ENCODE results near the gene COQ10A. TPM values are rescaled to one million over a fixed set of nuclear protein-coding genes. Genes with fewer than 3 reads are reported as not detected.

The COQ10A gene
- total RNA-seq, 1 experiment from 2014 or later = 18.4 TPM

DNA sequence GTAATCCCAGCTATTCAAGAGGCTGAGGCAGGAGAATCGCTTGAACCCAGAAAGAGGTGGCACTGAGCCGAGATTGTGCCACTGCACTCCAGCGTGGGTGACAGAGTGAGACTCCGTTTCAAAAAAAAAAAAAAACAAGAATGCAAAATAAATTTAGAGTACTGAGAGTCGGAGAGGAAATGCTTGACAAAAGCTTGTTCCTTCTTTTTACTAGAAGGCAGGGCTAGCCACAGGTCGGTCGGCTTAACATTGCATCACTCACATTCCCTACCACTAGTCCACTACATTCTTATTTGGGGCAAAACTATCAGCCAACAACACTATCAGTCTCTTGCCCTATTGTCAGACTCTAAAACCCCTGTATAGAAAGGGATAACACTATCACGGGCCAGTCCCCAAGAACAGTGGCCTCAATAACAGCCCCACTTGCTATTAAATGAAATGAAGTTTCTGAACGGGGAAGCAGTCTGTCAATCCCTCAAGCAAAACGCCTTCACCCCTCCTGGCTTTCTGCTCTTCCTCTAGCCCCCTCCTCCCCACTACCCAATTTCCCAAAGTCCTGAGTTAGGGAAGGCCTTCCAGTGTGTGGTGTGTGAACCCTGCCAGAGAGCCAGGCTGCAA is 46.0 kb upstream of the COQ10A start:
- Histone ChIP-seq H3K9me3 (no peaks in the 10 kb centered on the region), H3K4me3 (ENCODE audit: low read depth, low read length) (peak overlapping the region; percentile 66), H3K27me3 (replicated peaks; ENCODE audit: control insufficient read depth, insufficient read depth, low read length) (no peaks in the 10 kb centered on the region), H3K36me3 (ENCODE audit: control insufficient read depth, insufficient read depth, low read length) (no peaks in the 10 kb centered on the region), H3K4me1 (peaks cover 4% of the 10 kb centered on the region)
- Mint-ChIP-seq H3K27me3 (ENCODE audit: insufficient read depth, unreplicated experiment) (no peaks in the 10 kb centered on the region), H3K4me1 (ENCODE audit: low read depth, unreplicated experiment) (peaks cover 7% of the 10 kb centered on the region), H3K36me3 (ENCODE audit: insufficient read depth, unreplicated experiment) (peaks cover 46% of the 10 kb centered on the region), H3K27ac (ENCODE audit: unreplicated experiment) (peak overlapping the region; percentile 98), H3K4me3 (ENCODE audit: unreplicated experiment) (peak overlapping the region; percentile 99), H3K9me3 (ENCODE audit: unreplicated experiment) (peaks cover 9% of the 10 kb centered on the region)
- no peak for DNase-seq
- ChIA-PET CTCF (interaction anchor here (0.7 to 4.2 kb wide), 8 partner anchors 10 to 83 kb away, joined by 3 to 61 read pairs (median 16); partner anchors contain the start of genes ANKRD52 and SMARCC2), POLR2A (interaction anchor here (0.7 to 2.8 kb wide), 5 partner anchors 10 to 62 kb away, joined by 4 to 19 read pairs (median 7); partner anchors contain the start of genes ANKRD52 and MYL6)
- intact Hi-C loops (cut with micrococcal nuclease; ENCODE audit: unreplicated experiment) = loop anchor here (5.0 kb wide), 1 partner anchor 37 kb away; the partner anchor contains the start of gene ANKRD52
- BruUV-seq (replicated peaks) = no TSS peak
- TF ChIP-seq, protein P1, sequence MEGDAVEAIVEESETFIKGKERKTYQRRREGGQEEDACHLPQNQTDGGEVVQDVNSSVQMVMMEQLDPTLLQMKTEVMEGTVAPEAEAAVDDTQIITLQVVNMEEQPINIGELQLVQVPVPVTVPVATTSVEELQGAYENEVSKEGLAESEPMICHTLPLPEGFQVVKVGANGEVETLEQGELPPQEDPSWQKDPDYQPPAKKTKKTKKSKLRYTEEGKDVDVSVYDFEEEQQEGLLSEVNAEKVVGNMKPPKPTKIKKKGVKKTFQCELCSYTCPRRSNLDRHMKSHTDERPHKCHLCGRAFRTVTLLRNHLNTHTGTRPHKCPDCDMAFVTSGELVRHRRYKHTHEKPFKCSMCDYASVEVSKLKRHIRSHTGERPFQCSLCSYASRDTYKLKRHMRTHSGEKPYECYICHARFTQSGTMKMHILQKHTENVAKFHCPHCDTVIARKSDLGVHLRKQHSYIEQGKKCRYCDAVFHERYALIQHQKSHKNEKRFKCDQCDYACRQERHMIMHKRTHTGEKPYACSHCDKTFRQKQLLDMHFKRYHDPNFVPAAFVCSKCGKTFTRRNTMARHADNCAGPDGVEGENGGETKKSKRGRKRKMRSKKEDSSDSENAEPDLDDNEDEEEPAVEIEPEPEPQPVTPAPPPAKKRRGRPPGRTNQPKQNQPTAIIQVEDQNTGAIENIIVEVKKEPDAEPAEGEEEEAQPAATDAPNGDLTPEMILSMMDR (IDR thresholded peaks at IDR 0.05; ENCODE audit: insufficient read depth in 1 of 2, low read depth in 1 of 2, low read length in 1 of 2, severe bottlenecking in 1 of 2, unreplicated experiment in 1 of 2) = no peak

DNA sequence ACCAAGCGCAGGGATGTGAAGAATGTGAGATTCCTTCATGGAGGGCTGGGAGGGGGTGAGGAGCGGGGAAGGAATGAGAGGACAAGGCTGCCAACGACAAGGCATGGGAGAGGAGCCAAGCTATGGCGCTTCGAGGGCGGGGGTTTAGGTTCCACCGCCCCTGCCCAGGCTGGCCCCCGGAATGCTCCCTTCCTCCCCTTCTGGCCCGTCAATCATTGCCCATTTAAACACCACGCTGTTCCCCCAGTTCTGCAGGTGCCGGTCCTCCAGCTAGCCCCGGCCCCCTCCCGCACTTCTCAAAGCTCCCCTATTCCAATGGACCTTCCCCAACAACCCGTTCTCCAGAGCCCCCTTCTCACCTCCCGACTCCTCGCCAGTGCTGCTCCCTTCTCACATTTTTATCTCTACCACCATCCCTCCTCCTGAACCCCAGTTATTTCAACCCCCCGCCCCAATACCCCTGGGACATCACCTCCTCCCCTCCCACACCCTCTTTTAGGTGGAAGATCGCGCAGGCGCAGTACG is 45.4 kb upstream of the COQ10A start:
- TSS peak; percentile 77 for BruUV-seq (replicated peaks)

More for the DNA sequence above, 45.4 kb upstream of the COQ10A start:
- Mint-ChIP-seq H3K27me3 (ENCODE audit: insufficient read depth, unreplicated experiment) (no peaks in the 10 kb centered on the region), H3K4me1 (ENCODE audit: low read depth, unreplicated experiment) (peaks cover 7% of the 10 kb centered on the region), H3K4me3 (ENCODE audit: unreplicated experiment) (peak overlapping the region; percentile 99), H3K9me3 (ENCODE audit: unreplicated experiment) (peaks cover 7% of the 10 kb centered on the region), H3K36me3 (ENCODE audit: insufficient read depth, unreplicated experiment) (peaks cover 45% of the 10 kb centered on the region), H3K27ac (ENCODE audit: unreplicated experiment) (peak overlapping the region; percentile 98)
- peaks cover 4% of the 10 kb centered on the region for H3K4me1 ChIP-seq
- no peaks in the 10 kb centered on the region for H3K36me3 ChIP-seq (ENCODE audit: control insufficient read depth, insufficient read depth, low read length)
- DNase-seq = peak; percentile 60 to 65
- CTCF ChIA-PET = interaction anchor here (0.6 to 4.2 kb wide), 14 partner anchors 10 to 103 kb away, joined by 3 to 61 read pairs (median 10); partner anchors contain the start of genes ANKRD52, COQ10A, SMARCC2 and ZC3H10
- peak overlapping the region; percentile 66 for H3K4me3 ChIP-seq (ENCODE audit: low read depth, low read length)
- H3K9me3 ChIP-seq = no peaks in the 10 kb centered on the region
- intact Hi-C loops (cut with micrococcal nuclease; ENCODE audit: unreplicated experiment) = loop anchor here (5.0 kb wide), 1 partner anchor 36 kb away; the partner anchor contains the start of gene ANKRD52
- H3K27me3 ChIP-seq (replicated peaks; ENCODE audit: control insufficient read depth, insufficient read depth, low read length) = no peaks in the 10 kb centered on the region
- POLR2A ChIA-PET = interaction anchor here (0.7 to 2.8 kb wide), 22 partner anchors 10 to 248 kb away, joined by 3 to 19 read pairs (median 5); partner anchors contain the start of genes ANKRD52, CNPY2, COQ10A and ESYT1
- TF ChIP-seq, protein P1 (IDR thresholded peaks at IDR 0.05; ENCODE audit: insufficient read depth in 1 of 2, low read depth in 1 of 2, low read length in 1 of 2, severe bottlenecking in 1 of 2, unreplicated experiment in 1 of 2) = no peak
